HG03103 (cell line): ENCODE measurements around the gene AP3B2.
"Not testable (repeated sequence)": the region's sequence is repeated elsewhere in the genome, so short reads cannot be mapped to it uniquely, and the experiment has no call there.

Experiments used
- ATAC-seq: cut with Tn5 transposase; IDR thresholded peaks from one replicate; pipeline ENCODE4 v1.9.1; 2021; ENCODE audit warnings: low read depth; ENCODE audit not compliant: unreplicated experiment

Gene AP3B2, protein sequence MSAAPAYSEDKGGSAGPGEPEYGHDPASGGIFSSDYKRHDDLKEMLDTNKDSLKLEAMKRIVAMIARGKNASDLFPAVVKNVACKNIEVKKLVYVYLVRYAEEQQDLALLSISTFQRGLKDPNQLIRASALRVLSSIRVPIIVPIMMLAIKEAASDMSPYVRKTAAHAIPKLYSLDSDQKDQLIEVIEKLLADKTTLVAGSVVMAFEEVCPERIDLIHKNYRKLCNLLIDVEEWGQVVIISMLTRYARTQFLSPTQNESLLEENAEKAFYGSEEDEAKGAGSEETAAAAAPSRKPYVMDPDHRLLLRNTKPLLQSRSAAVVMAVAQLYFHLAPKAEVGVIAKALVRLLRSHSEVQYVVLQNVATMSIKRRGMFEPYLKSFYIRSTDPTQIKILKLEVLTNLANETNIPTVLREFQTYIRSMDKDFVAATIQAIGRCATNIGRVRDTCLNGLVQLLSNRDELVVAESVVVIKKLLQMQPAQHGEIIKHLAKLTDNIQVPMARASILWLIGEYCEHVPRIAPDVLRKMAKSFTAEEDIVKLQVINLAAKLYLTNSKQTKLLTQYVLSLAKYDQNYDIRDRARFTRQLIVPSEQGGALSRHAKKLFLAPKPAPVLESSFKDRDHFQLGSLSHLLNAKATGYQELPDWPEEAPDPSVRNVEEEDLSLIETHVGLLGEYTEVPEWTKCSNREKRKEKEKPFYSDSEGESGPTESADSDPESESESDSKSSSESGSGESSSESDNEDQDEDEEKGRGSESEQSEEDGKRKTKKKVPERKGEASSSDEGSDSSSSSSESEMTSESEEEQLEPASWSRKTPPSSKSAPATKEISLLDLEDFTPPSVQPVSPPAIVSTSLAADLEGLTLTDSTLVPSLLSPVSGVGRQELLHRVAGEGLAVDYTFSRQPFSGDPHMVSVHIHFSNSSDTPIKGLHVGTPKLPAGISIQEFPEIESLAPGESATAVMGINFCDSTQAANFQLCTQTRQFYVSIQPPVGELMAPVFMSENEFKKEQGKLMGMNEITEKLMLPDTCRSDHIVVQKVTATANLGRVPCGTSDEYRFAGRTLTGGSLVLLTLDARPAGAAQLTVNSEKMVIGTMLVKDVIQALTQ

DNA sequence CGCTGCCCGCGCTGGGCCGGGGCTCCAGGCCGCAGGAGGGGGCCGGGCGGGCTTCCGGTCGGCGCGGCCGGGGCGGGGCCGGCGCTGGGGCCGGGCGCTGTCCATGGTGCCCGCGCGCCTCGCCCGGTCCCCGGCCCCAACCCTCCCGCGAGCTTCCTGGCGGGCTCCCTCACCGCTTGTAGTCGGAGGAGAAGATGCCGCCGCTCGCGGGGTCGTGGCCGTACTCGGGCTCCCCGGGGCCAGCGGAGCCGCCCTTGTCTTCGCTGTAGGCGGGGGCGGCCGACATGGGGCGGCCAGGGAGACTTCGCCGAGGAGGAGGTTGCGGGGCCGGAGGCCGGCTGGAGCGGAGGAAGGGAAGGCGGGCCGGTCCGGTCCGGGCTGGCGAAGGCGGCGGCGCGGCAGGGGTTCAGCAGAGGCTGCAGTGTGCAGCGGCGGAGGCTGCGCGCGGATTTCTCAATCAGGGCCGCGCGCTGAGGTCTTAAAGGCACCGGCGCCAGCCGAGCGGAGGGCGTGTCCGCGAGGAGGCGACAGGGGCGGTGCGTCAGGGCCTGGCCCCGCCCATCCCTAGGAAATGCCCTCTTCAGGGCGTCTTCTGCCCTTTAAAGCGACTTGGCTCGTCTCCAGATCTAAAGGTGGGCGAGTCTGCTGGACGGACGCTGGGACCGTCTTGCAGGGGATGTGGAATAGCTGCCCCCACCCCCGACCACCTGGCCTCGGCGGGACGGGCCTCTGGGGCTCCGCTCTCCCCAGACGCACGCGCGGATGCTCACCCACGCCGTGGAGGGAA lies at the start of gene AP3B2:
Gene AP3B2 (minus strand): TSS at position 455 of the 787 bp plus-strand sequence. CDS start 169 bp downstream, at position 286.
- ATAC-seq: peak; percentile 78

DNA sequence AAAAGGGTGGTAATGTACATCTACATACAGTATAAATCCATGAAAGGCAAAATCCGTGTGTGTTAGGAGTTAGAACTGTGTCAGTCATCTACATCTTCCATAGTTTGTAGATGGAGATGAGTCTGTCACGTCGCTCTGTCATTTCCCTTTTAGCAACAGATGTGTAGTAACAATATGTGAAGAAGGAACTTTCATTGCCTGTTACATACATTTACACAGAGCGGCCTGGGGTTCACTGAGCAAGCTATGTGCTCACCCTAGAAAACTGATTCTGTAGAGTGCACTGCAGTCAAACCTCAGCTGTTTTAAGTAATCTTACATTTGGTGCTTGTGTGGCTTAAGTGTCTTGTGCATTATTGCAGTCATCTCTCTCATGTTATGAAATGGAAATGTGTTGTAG lies 41.6 kb upstream of the AP3B2 start:
- no peak for ATAC-seq

DNA sequence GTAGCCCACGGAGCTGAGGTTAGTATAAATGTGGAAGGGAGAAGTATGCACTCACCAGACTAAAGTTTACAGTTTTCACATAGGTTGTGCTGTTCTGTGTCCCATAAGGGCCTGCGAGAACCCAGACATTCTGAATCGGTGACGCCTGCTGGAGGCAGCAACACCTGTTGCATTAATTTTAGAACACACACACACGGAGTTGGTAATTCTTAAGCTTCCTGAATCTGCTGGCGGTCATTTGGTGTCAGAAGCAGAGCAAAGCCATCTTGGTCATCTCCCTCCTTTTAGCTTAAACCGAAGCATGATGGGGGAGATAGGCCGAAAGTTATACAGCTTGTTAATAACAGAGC lies 41.1 kb upstream of the AP3B2 start:
- peak; percentile 36 for ATAC-seq

DNA sequence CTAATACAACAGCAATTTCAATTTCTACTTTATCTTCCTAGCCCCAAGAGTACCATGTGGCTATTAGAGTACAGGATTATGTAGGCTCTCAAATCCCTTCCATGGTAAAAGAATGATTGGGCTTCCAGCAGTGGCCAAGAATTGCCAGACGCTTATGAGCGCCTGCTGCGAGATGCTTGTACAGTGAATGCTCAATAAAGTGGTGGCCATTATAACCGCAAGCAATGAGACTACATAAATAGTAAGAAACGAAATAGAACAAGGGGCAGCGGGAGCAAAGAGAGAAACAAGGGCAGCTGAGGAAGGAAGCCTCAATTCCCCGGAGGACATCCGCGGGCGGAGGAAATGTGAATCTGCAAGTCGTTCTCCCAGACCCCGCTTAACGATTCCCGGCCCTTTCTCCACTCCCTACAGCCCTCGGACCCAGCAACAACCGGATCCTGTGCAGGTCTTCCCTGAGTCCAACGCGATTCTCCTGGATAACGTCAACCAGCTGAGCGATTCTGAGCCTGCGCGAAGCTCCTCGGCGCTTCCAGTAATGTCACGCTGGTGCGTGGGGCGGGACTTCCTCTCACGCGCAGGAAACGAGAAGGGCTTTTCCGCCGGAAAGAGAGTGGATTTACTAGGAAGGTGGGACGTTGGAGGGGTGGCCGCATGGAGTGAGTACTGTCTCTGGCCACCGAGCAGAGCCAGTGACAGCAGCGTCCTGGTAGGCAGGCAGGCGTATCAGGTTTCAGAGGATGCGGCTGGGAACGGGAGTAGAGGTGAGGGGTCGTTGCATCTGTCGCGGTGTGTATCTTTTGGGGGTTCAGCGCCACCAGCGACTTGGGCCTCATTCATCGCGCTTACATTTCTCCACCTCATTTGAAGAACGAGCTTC lies 40.5 kb upstream of the AP3B2 start:
- peak; percentile 76 for ATAC-seq

DNA sequence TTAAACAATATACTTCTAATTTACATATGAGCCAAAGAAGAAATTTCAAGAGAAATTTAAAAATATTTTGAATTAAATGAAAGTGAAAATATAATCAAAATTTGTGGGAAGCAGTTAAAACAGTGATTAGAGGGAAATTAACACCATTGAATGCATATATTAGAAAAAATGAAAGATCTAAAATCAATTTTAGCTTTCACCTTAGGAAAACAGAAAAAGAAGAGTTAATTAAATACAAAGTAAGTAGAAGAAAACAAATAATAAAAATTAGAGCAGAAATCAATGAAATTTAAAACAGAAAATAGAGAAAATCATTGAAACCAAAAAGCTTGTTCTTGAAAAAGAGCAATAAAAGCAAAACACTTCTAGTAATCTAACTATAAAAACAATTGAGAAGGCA lies 38.6 kb upstream of the AP3B2 start:
- ATAC-seq: no peak

DNA sequence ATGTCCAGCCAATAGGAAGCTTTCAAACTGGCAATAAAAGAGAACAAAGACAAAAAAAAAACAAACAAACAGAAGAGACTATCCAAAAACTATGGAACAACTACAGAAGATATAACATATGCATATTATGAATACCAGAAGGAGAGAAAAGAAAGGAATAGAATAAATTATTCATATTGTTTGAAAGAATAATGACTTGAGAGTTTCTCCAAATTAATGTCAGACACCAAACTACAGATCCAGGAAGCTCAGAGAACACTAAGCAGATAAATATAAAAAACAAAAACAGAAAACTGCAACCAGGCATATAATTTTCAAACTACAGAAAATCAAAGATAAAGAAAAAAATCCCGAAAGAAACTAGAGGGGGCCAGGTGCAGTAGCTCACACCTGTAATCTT lies 34.1 kb upstream of the AP3B2 start:
- no peak for ATAC-seq

DNA sequence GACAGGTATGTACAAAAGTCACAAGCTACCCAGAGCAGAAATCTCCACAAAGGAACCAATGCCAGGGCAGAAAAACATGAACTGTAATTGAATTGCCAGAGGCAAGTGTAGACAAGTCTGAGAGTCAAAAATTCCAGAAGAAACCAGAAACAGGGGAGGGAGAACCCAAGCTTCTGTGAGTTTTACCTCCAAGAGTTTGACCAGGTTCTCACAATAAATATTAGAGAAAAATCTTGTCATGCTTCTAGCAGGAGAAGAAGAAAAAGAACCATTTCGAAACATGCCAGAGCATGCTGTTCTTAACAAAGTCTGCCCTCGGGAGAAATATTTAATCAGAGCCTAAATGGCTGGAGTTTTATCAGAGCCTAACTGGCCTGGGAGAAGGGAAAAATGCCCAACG lies 32.5 kb upstream of the AP3B2 start:
- ATAC-seq: no peak

DNA sequence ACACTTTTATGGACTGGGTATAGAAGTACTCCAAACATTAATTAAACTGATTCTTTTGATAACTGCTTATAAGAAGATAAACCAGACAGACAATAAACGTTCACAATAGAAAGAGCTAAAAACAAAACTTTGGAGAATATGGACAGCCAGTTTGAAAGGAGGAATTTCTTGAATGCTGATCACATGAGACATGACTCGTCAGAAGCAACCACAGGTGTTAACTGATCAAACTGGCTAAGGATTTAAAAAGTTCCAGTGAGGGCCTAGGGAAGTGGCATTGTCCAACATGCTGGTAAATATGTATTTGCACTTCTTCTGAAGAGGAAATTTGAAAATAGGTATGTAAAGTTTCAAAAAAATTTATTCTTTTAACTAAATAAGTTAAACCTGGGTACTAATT lies 29.4 kb upstream of the AP3B2 start:
- ATAC-seq: no peak

DNA sequence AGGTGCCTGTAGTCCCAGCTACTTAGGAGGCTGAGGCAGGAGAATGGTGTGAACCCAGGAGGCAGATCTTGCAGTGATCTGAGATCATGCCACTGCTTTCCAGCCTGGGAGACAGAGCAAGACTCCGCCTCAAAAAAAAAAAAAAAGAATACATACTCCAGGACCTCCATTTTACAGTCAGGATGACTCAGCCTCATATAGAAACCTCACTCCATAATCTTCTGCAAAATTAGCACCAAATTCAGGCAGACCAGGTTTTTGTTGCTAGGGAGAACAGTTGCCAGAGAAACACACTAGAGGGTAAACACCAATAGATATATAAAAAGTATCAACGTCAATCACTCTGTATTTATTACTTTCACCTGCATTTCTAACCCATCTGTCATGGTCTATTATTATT lies 28.3 kb upstream of the AP3B2 start:
- ATAC-seq: no peak

DNA sequence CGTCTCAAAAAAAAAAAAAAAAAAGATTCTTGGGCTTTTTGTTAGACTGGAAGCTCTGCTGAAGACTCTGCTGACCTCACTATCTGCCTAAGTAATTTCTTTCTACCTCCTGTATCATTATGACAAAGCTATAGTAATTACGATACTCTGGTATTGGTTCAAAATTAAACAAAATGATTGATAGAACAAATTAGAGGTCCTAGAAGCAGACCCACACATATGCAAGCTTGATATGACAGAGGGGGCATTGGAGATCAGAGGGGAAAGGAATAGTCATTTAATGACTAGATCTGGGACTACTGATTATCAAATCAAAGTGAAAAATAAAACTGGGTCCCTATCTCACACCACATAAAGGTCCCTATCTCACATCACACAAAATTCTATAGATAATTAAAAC lies 21.9 kb upstream of the AP3B2 start:
- ATAC-seq: no peak

DNA sequence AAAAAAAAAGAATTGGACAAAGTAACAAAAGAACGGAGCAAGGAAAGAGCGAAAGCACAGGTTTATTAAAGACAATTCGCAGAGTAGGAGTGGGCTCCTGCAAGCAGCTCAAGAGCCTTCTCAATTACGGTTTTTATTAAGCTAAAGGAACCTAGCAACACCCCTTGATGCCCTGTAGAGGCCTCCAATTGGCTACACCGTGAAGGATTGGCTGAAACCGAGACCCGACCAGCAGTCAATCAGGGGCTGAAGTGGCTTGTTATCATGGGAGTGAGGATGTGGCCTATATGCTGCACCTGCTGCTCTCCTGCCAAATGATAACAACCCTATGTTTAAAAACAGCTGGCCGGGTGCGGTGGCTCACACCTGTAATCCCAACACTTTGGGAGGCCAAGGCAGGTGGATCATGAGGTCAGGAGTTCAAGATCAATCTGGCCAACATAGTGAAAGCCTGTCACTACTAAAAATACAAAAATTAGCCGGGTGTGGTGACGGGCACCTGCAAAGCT lies 20.4 kb upstream of the AP3B2 start:
- ATAC-seq: no peak

DNA sequence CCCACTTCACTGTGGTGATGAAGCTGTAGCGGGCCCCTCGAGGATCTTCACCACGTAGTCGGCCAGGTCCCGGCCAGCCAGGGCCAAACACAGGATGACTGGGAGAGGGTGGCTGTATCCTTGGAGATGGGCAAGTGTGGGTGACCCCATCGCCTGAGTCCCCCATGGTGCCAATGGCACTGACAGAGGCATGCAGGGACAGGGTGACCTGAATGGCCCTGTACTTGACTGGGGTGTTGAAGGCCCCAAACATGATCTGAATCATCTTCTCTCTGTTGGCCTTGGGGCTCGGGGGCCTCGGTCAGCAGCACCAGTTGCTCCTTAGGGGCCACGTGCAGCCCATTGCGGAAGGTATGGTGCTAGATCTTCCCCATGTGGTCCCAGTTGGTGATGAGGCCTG lies 17.1 kb upstream of the AP3B2 start:
- no peak for ATAC-seq

DNA sequence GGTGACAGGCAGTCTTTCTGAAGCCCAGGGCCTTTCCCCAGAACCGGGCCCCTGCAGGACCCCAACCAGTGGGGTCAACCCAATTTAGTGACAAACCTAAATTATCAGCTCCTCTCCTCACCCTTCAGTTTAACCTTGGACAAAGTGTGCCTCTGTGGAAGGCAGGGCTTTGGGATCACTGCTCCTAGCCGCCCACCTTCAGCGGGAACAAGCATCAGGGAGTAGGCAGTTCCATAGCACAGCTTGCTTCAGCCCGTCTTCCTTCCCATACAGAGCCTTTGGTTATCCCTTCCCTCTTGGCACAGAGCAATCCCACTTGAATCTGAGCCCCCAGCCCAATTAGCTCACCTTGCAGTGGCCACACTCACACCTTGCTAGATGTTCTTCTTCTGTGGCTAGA lies 5.3 kb upstream of the AP3B2 start:
- ATAC-seq: no peak

DNA sequence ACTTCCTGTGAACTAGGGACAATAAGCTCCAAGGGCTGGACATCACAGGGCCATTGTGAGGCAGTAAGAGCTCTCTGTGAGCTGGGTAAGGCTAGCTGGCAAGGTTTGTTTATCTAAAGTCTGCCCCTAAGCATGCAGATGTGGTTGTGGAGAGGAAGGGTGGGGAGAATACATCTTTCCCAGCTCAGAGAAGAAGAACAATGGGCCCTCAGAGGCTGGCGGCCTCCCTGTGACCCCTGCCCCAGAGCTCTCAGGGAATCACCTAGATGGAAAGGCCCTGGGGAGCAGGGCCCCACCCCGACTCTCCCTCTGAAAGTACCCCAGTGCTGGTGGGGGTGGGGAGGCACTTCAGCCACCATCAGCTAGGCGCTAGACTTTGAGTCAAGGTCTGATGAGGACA lies 4.3 kb upstream of the AP3B2 start:
- no peak for ATAC-seq

DNA sequence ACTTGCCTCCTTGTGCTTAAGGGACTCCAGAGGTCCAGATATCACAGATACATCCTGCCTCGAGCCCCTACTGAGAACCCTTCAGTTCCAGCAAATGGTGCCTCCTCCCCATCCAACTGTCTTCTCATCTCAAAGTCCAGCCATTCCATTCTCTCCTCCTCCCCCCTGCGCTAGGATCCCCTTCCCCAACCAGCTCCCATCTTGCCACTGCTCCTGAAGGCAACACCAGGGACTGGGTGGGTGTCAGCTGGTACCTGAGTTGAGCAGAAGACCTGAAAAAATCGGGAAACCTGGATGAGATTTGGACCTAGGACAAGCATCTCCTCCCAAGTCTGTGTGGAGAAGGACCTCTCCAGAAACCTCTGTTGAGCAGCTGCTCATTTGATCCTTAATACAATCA lies 2.4 kb upstream of the AP3B2 start:
- no peak for ATAC-seq

DNA sequence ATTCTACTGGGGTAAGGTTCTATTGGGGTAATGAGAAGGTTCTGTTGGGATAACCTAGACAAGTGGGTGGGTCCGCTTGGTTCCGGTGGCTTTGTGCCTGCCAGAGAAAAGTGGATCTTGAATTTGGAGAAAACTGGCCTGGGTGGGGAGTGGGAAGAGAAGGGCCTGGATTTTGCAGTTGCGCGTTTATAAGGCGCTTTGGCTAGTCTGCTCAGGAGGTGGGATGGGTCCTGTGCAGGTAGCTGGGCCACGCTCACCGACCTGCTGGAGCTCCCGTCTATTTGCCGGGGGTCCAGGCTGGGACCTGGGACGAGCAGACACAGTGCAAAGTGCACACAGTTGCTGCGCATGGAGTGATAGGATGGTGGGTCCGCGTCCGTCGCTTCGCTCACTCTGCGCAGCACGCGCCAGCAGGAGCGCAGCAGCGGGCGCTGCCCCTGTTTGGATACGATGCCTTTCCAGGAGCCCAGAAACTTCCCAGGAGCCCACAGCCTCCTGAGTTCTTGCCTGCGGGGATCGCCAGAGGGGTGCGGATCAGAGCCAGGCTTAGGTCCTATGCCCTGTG lies 1.3 kb upstream of the AP3B2 start:
- no peak for ATAC-seq

DNA sequence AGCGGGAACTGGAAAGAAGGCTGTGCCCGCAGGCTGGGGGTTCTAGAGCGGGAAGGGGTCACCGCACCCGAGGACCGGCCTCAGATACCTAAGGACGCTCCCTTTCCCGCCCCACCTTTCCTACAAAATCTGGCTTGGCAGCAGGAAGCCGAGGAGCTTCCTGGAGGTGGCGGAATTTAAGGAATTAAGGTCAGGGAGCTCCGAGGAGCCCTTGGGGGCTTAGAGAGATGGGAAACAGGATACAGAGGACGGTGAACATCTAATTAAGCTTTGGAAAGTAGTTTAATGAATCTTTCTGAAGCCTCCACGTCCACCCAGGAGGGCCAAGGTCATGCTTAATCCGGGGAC lies 507 bp upstream of the AP3B2 start:
- no peak for ATAC-seq

DNA sequence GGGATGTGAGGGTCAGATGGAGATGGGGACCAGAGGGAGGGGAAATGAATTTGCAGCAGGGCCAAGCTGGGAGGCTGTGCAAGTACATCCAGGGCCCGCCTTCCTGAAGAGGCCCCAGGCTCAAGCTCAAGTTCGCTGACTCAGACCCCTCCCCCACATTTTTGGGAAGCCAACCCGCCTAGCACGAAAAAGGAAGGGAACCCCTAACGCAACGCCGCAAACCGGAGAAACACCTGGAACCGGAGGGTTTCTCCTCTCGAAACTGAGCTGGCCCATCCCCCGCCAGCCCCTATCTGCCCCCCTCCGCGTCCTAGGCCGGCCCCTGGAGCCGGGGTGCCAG lies 624 bp downstream of the AP3B2 start:
- ATAC-seq: no peak

DNA sequence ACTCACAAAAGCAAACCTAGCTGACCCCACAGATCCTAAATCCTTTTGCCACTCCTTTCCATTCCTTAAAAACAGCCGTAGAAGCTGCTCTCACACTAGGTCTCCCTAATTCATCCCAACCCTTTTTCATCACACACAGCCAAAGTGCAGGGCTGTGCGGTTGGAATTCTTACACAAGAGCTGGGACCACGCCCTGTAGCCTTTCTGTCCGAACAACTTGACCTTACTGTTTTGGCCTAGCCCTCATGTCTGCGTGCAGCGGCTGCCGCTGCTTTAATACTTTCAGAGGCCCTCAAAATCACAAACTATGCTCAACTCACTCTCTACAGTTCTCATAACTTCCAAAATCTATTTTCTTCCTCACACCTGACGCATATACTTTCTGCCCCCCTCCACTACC lies 3.8 kb downstream of the AP3B2 start:
- not testable (repeated sequence) for ATAC-seq
